Gastrocnemius medialis (tissue), 4 donors: ENCODE measurements around the gene ARF4. TPM values are rescaled to one million over a fixed set of nuclear protein-coding genes. Genes with fewer than 3 reads are reported as not detected.

Experiments
- ATAC-seq, 2 donors: fragments of 150-250 bp; one replicate each; pipeline ENCODE4 v1.9.1; 2016
- DNase-seq, 2 donors: peaks; one replicate each; pipeline ENCODE4 v3.0.0-alpha.2; 2019
- H3K27ac ChIP-seq, 4 donors: fragments of 200-600 bp; sonication (generic); 1 replicate in 1 of 4; 2 replicates in 3 of 4; pipeline ENCODE4 v1.5.1; 2016 to 2018; ENCODE audit warnings: mild to moderate bottlenecking in 2 of 4, moderate library complexity in 1 of 4
- H3K27me3 ChIP-seq, 3 donors: fragments of 200-600 bp; sonication (generic) in 2 of 3; 1 replicate in 1 of 3; 2 replicates in 2 of 3; pipeline versions ENCODE4 v1.5.1 to v1.6.0; 2016 to 2019; ENCODE audit warnings: mild to moderate bottlenecking in 1 of 3, moderate library complexity in 1 of 3
- H3K36me3 ChIP-seq, 2 donors: fragments of 200-600 bp; sonication (generic) in 1 of 2; one replicate each; pipeline ENCODE4 v1.5.1; 2017 to 2018
- H3K4me1 ChIP-seq, 2 donors: fragments of 200-600 bp; sonication (generic) in 1 of 2; one replicate each; pipeline ENCODE4 v1.5.1; 2016 to 2017; ENCODE audit warnings: mild to moderate bottlenecking in 2 of 2
- H3K4me3 ChIP-seq, 4 donors: fragments of 200-600 bp; sonication (generic) in 3 of 4; 1 replicate in 1 of 4; 2 replicates in 3 of 4; pipeline ENCODE4 v1.5.1; 2016 to 2019; ENCODE audit warnings: mild to moderate bottlenecking in 2 of 4
- H3K9me3 ChIP-seq, 3 donors: fragments of 200-600 bp; sonication (generic) in 2 of 3; 1 replicate in 1 of 3; 2 replicates in 2 of 3; pipeline ENCODE4 v1.5.1; 2016 to 2019
- POLR2A ChIP-seq, 2 donors: fragments of 450-650 bp; IDR thresholded peaks; one replicate each; pipeline ENCODE4 v1.6.1; 2017; ENCODE audit warnings: antibody characterized with exemption in 2 of 2, mild to moderate bottlenecking in 2 of 2, moderate library complexity in 2 of 2
- in situ Hi-C, 4 donors: fragments of 200-750 bp; cut with MboI; loops; one replicate each; pipeline versions ENCODE4 v1.15.0 to v1.8.0; 2017; ENCODE audit warnings: low sequenced_read_pairs in 4 of 4
- intact Hi-C: fragments of 100-400 bp; cut with DNase I; formaldehyde crosslinking; loops from one replicate; pipeline ENCODE4 v1.15.1; 2023; ENCODE audit warnings: low total_unique reads
- total RNA-seq, 4 donors: library from RNA; depleted of rRNA; stranded (reverse); fragments of >200 nt; gene quantifications; one replicate each; pipeline versions ENCODE4 v1.1.0 to v1.2.3, GENCODE V29; 2016
- TF ChIP-seq, protein P1 (sequence below), 5 experiments: fragments of 450-650 bp in 3 of 5; fragments of 200-600 bp in 2 of 5; sonication (generic) in 2 of 5; IDR thresholded peaks in 4 of 5; conservative IDR thresholded peaks in 1 of 5; 1 replicate in 4 of 5; 2 replicates in 1 of 5; pipeline ENCODE4 v1.5.1; 2016 to 2019; ENCODE audit warnings: antibody characterized with exemption in 5 of 5, mild to moderate bottlenecking in 3 of 5, moderate library complexity in 3 of 5

Gene ARF4
- total RNA-seq, 4 donors from 2014 or later: 36.2 to 55.2 (median 47.7) TPM

- ATAC-seq (no peak), DNase-seq (no peak)
- Histone ChIP-seq H3K9me3 (no peaks in the 10 kb centered on the region), H3K27ac (no peak overlapping the region), H3K4me3 (no peak overlapping the region), H3K36me3 (peaks cover 0 to 63% of the 10 kb centered on the region in 2 donors), H3K27me3 (no peaks in the 10 kb centered on the region), H3K4me1 (peaks cover 8 to 11% of the 10 kb centered on the region in 2 donors)
- no peak for TF ChIP-seq POLR2A (IDR thresholded peaks at IDR 0.05)
- TF ChIP-seq, protein P1, sequence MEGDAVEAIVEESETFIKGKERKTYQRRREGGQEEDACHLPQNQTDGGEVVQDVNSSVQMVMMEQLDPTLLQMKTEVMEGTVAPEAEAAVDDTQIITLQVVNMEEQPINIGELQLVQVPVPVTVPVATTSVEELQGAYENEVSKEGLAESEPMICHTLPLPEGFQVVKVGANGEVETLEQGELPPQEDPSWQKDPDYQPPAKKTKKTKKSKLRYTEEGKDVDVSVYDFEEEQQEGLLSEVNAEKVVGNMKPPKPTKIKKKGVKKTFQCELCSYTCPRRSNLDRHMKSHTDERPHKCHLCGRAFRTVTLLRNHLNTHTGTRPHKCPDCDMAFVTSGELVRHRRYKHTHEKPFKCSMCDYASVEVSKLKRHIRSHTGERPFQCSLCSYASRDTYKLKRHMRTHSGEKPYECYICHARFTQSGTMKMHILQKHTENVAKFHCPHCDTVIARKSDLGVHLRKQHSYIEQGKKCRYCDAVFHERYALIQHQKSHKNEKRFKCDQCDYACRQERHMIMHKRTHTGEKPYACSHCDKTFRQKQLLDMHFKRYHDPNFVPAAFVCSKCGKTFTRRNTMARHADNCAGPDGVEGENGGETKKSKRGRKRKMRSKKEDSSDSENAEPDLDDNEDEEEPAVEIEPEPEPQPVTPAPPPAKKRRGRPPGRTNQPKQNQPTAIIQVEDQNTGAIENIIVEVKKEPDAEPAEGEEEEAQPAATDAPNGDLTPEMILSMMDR (IDR thresholded peaks at IDR 0.05 in 4 of 5, conservative IDR thresholded peaks at IDR 0.05 in 1 of 5): no peak
- intact Hi-C loops (no loop called here), in situ Hi-C loops (no loop called here)
Observed at GRCh38 chr3:57577801-57578200, 19.3 kb downstream of the ARF4 start.

DNA sequence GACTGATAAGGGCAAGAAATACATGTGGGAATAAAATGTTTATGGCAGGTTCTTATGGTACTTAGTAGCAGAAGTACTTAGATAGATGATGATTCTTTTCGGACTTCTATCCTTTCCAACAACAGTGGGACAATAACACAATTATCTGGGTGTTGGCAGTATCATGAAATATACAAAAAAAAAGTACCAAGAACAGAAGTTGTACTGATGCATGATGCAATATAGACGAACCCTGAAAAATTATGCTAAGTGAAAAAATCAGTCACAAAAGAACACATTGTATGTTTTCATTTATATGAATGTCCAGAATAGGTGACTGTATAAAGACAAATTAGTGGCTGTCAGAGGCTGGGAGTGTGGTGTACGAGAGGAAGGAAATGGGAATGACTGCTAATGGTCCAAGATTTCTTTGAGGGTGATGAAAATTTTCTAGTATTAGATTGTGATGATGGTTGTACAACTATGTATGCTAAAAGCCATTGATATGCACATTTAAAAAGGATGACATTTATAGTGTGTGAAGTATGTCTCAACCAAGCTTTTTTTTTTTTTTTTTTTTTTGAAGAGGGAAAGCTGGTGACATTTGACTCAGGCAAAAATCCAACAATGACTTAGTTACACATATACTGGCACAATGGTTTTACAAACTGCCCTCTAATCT is 21.0 kb downstream of the ARF4 start:
- no peak for DNase-seq
- no peak for ATAC-seq
- Histone ChIP-seq H3K4me1 (peaks cover 8 to 11% of the 10 kb centered on the region in 2 donors), H3K9me3 (no peaks in the 10 kb centered on the region), H3K36me3 (peaks cover 0 to 61% of the 10 kb centered on the region in 2 donors), H3K4me3 (no peak overlapping the region), H3K27me3 (no peaks in the 10 kb centered on the region), H3K27ac (peak overlapping the region in 1 of 4 donors; percentile 27)
- no peak for TF ChIP-seq POLR2A (IDR thresholded peaks at IDR 0.05)
- TF ChIP-seq, protein P1 (IDR thresholded peaks at IDR 0.05 in 4 of 5, conservative IDR thresholded peaks at IDR 0.05 in 1 of 5): no peak
- intact Hi-C loops (no loop called here), in situ Hi-C loops (no loop called here)

DNA sequence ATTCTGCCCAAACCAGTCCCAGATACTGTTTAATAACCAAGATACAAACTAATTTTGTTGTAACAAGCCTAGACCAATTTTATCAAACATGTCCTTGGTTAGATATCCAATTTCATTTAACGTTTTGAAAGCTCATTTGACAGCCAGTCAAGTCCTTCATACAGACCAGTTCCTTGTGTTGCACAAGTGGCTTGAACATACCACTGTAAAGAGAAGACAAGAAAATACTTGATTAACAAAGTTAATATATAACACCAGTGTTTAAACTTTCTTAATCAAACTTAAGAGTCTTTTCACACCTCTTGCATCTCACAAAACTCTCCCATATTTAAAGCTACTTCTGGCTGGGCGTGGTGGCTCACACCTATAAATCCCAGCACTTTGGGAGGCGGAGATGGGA is 25.0 kb downstream of the ARF4 start:
- H3K36me3 ChIP-seq: peaks cover 0 to 52% of the 10 kb centered on the region in 2 donors
- TF ChIP-seq POLR2A (IDR thresholded peaks at IDR 0.05): no peak
- TF ChIP-seq, protein P1 (IDR thresholded peaks at IDR 0.05 in 4 of 5, conservative IDR thresholded peaks at IDR 0.05 in 1 of 5): no peak
- no peak overlapping the region for H3K4me3 ChIP-seq
- intact Hi-C loops: no loop called here
- no peaks in the 10 kb centered on the region for H3K9me3 ChIP-seq
- in situ Hi-C loops: loop anchor here in 2 of 4 donors (25.0 kb wide), 1 partner anchor 335 kb away; the partner anchor contains the start of gene APPL1 (in 2 of the 2)
- peaks cover 8 to 9% of the 10 kb centered on the region in 2 donors for H3K4me1 ChIP-seq
- H3K27me3 ChIP-seq: no peaks in the 10 kb centered on the region
- no peak for ATAC-seq
- DNase-seq: no peak
- H3K27ac ChIP-seq: no peak overlapping the region

DNA sequence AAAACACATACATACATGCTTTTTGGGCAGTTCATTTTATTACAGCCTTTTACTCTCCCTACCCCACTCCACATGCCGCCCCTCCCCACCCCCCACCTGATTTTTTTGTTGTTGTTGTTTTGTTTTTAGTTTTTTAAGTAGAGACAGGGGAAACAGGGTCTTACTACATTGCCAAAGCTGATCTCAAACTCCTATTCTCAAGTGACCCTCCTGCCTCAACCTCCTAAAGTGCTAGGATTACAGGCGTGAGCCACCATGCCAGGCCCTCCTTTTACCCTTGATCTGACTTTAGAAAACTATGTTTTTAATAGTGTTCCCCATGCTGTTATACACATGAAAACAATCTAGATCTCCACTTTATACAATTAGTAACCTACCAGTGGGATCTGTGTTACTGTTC is 26.3 kb downstream of the ARF4 start:
- Histone ChIP-seq H3K4me1 (no peaks in the 10 kb centered on the region), H3K9me3 (no peaks in the 10 kb centered on the region), H3K36me3 (peaks cover 0 to 52% of the 10 kb centered on the region in 2 donors), H3K27ac (no peak overlapping the region), H3K27me3 (no peaks in the 10 kb centered on the region), H3K4me3 (no peak overlapping the region)
- ATAC-seq (no peak), DNase-seq (no peak)
- no peak for TF ChIP-seq POLR2A (IDR thresholded peaks at IDR 0.05)
- TF ChIP-seq, protein P1 (IDR thresholded peaks at IDR 0.05 in 4 of 5, conservative IDR thresholded peaks at IDR 0.05 in 1 of 5): no peak
- intact Hi-C loops (no loop called here), in situ Hi-C loops (loop anchor here in 2 of 4 donors (25.0 kb wide), 1 partner anchor 334 kb away; the partner anchor contains the start of gene APPL1 (in 2 of the 2))
